Keratinocyte (primary cell): ENCODE results near the gene DAGLA. TPM values are rescaled to one million over a fixed set of nuclear protein-coding genes. Genes with fewer than 3 reads are reported as not detected.
A peak's percentile ranks its signal among the peaks of the same experiment; 100 is the strongest.

Experiments used
- DNase-seq: peaks from one replicate; pipeline ENCODE4 v3.0.0-alpha.2; 2011; ENCODE audit warnings: low read depth, missing footprints, low spot score
- FAIRE-seq: peaks from 2 replicates; lab custom pipeline; 2011; peaks lifted over from hg19 to GRCh38; lab: Jason Lieb, UNC
- H2AFZ ChIP-seq: 2 replicates; pipeline ENCODE4 v1.6.0; 2012; ENCODE audit warnings: low read length, control low read depth, inconsistent platforms; ENCODE audit not compliant: control insufficient read depth
- H3K27ac ChIP-seq: 2 replicates; pipeline ENCODE4 v1.5.1; 2011; ENCODE audit warnings: low read length; ENCODE audit not compliant: control insufficient read depth, insufficient read depth
- H3K27me3 ChIP-seq: 3 replicates; pipeline ENCODE4 v1.6.0; 2011; ENCODE audit warnings: low read length; ENCODE audit not compliant: control insufficient read depth, insufficient read depth; ENCODE audit errors: extremely low read depth
- H3K36me3 ChIP-seq, 2 experiments: 2 replicates in 1 of 2; 3 replicates in 1 of 2; pipeline ENCODE4 v1.5.1; 2011; ENCODE audit warnings: low read length in 2 of 2, mild to moderate bottlenecking in 1 of 2; ENCODE audit not compliant: control insufficient read depth in 2 of 2, insufficient read depth in 2 of 2; ENCODE audit errors: extremely low read depth in 1 of 2
- H3K4me1 ChIP-seq: 3 replicates; pipeline ENCODE4 v1.5.1; 2011; ENCODE audit warnings: low read length; ENCODE audit not compliant: control insufficient read depth, insufficient read depth; ENCODE audit errors: extremely low read depth
- H3K4me2 ChIP-seq: 3 replicates; pipeline ENCODE4 v1.6.0; 2011; ENCODE audit warnings: low read depth, low read length; ENCODE audit not compliant: control insufficient read depth, insufficient read depth; ENCODE audit errors: extremely low read depth
- H3K4me3 ChIP-seq, 3 experiments: fragments of 200-600 bp in 1 of 3; sonication (generic) in 1 of 3; 2 replicates in 2 of 3; 3 replicates in 1 of 3; pipeline ENCODE4 v1.5.1; 2011 to 2016; ENCODE audit warnings: low read length in 3 of 3, mild to moderate bottlenecking in 3 of 3, control low read depth in 2 of 3, inconsistent platforms in 1 of 3, low read depth in 1 of 3, mixed read lengths in 1 of 3, mixed run types in 1 of 3, moderate library complexity in 1 of 3; ENCODE audit not compliant: control insufficient read depth in 2 of 3, insufficient read depth in 2 of 3; ENCODE audit errors: extremely low read depth in 1 of 3
- H3K79me2 ChIP-seq: 2 replicates; pipeline ENCODE4 v1.6.0; 2012; ENCODE audit warnings: low read length; ENCODE audit not compliant: control insufficient read depth, insufficient read depth
- H3K9ac ChIP-seq: 3 replicates; pipeline ENCODE4 v1.6.0; 2011; ENCODE audit warnings: low read length; ENCODE audit not compliant: control insufficient read depth, insufficient read depth; ENCODE audit errors: extremely low read depth
- H3K9me1 ChIP-seq: 3 replicates; pipeline ENCODE4 v1.6.0; 2011; ENCODE audit warnings: low read length; ENCODE audit not compliant: control insufficient read depth, insufficient read depth; ENCODE audit errors: extremely low read depth
- H3K9me3 ChIP-seq: 2 replicates; pipeline ENCODE4 v1.5.1; 2012; ENCODE audit warnings: low read depth, low read length; ENCODE audit not compliant: control insufficient read depth
- H4K20me1 ChIP-seq: 3 replicates; pipeline ENCODE4 v1.6.0; 2011; ENCODE audit warnings: low read length; ENCODE audit not compliant: control insufficient read depth, insufficient read depth; ENCODE audit errors: extremely low read depth
- CTCF ChIP-seq, 3 experiments: IDR thresholded peaks in 1 of 3; conservative IDR thresholded peaks in 1 of 3; optimal IDR thresholded peaks in 1 of 3; 2 replicates in 2 of 3; 3 replicates in 1 of 3; pipeline versions ENCODE3 to v1.5.1; 2011; ENCODE audit warnings: low read length in 3 of 3, mild to moderate bottlenecking in 3 of 3, moderate library complexity in 2 of 3, control low read depth in 1 of 3, inconsistent platforms in 1 of 3; ENCODE audit not compliant: insufficient read depth in 2 of 3; ENCODE audit errors: extremely low read depth in 1 of 3
- EZH2 ChIP-seq: IDR thresholded peaks from one replicate; pipeline ENCODE4 v1.6.1; 2012; ENCODE audit warnings: inconsistent platforms, mild to moderate bottlenecking, low read length, moderate library complexity
- dilution Hi-C: fragments of 300-500 bp; cut with MboI; formaldehyde crosslinking; loops from one replicate; pipeline ENCODE4 v1.7.0; 2020; ENCODE audit warnings: low sequenced_read_pairs; ENCODE audit not compliant: extremely low pct_ligation_motif_present
- polyA plus RNA-seq, 5 experiments: library from polyadenylated mRNA; depleted of rRNA in 3 of 5; stranded (reverse) in 3 of 5; stranded (forward) in 1 of 5; unstranded in 1 of 5; fragments of >200 nt; gene quantifications; 1 replicate in 1 of 5; 2 replicates in 3 of 5; 3 replicates in 1 of 5; pipeline versions ENCODE4 v1.2.1 to v1.2.3, GENCODE V29; 2011 to 2012; ENCODE audit warnings: missing spikeins in 2 of 5, low read depth in 1 of 5, low replicate concordance in 1 of 5

The DAGLA gene
- polyA plus RNA-seq, 1 donor (not counting 4 experiments of a cell fraction or from before 2014, with no cell fraction given), result 0.03 TPM

GRCh38 chr11:61780581-61781162 is 100.5 kb downstream of the DAGLA start:
- Histone ChIP-seq H3K27me3 (peaks cover 11% of the 10 kb centered on the region), H3K27ac (no peak overlapping the region), H3K36me3 (peaks cover 0 to 8% of the 10 kb centered on the region in 2 experiments), H3K4me3 (no peak overlapping the region), H3K79me2 (no peaks in the 10 kb centered on the region), H2AFZ (no peak overlapping the region), H3K4me2 (peak overlapping the region; percentile 8), H3K9me3 (no peaks in the 10 kb centered on the region), H3K9me1 (no peaks in the 10 kb centered on the region), H3K9ac (no peak overlapping the region), H3K4me1 (peaks cover 11% of the 10 kb centered on the region), H4K20me1 (no peaks in the 10 kb centered on the region)
- dilution Hi-C loops, result no loop called here
- no peak for TF ChIP-seq CTCF (optimal IDR thresholded peaks at IDR 0.05 in 1 of 3, IDR thresholded peaks at IDR 0.05 in 1 of 3, conservative IDR thresholded peaks at IDR 0.05 in 1 of 3; ENCODE audit: extremely low read depth in 1 of 3, insufficient read depth in 2 of 3, low read length in 3 of 3)
- no peak for TF ChIP-seq EZH2
- DNase-seq (no peak), FAIRE-seq (no peak)

- peaks cover 11% of the 10 kb centered on the region for H3K27me3 ChIP-seq
- H3K27ac ChIP-seq, result no peak overlapping the region
- no peaks in the 10 kb centered on the region for H4K20me1 ChIP-seq
- DNase-seq, result no peak
- FAIRE-seq, result no peak
- H3K9me3 ChIP-seq, result no peaks in the 10 kb centered on the region
- TF ChIP-seq CTCF (optimal IDR thresholded peaks at IDR 0.05 in 1 of 3, IDR thresholded peaks at IDR 0.05 in 1 of 3, conservative IDR thresholded peaks at IDR 0.05 in 1 of 3; ENCODE audit: extremely low read depth in 1 of 3, insufficient read depth in 2 of 3, low read length in 3 of 3) (no peak), EZH2 (no peak)
- H3K9ac ChIP-seq, result no peak overlapping the region
- H3K4me3 ChIP-seq, result no peak overlapping the region
- H3K79me2 ChIP-seq, result no peaks in the 10 kb centered on the region
- peaks cover 11% of the 10 kb centered on the region for H3K4me1 ChIP-seq
- dilution Hi-C loops, result no loop called here
- H2AFZ ChIP-seq, result no peak overlapping the region
- H3K4me2 ChIP-seq, result no peak overlapping the region
- no peaks in the 10 kb centered on the region for H3K9me1 ChIP-seq
- H3K36me3 ChIP-seq, result peaks cover 2 to 16% of the 10 kb centered on the region in 2 experiments
Observed at GRCh38 chr11:61781585-61781984, 101.4 kb downstream of the DAGLA start.
